ENCODE measurements around the gene ZNF8. TPM values are rescaled to one million over a fixed set of nuclear protein-coding genes. Genes with fewer than 3 reads are reported as not detected.
"Not testable (repeated sequence)": the region's sequence is repeated elsewhere in the genome, so short reads cannot be mapped to it uniquely, and the experiment has no call there.

ZNF8 gene
- polyA plus RNA-seq, 4 donors: 6.1 to 9.9 (median 7.9) TPM

- DNase-seq (ENCODE audit: low read depth in 4 of 4, low spot score in 2 of 4): no peak
Measured at GRCh38 chr19:58294743-58295374, 16.1 kb downstream of the ZNF8 start.

GRCh38 chr19:58296104-58296503 is 17.3 kb downstream of the ZNF8 start:
- DNase-seq (ENCODE audit: low read depth in 4 of 4, low spot score in 2 of 4): no peak

GRCh38 chr19:58300620-58301019 is 21.9 kb downstream of the ZNF8 start:
- DNase-seq (ENCODE audit: low read depth in 4 of 4, low spot score in 2 of 4): no peak

GRCh38 chr19:58304255-58304654 is 25.5 kb downstream of the ZNF8 start:
- no peak for DNase-seq (ENCODE audit: low read depth in 4 of 4, low spot score in 2 of 4)

GRCh38 chr19:58304748-58305064 is 26.0 kb downstream of the ZNF8 start:
- no peak for DNase-seq (ENCODE audit: low read depth in 4 of 4, low spot score in 2 of 4)

- DNase-seq (ENCODE audit: low read depth in 4 of 4, low spot score in 2 of 4): peak in 3 of 4 donors; percentile 84 to 90 (median 89)
Measured at GRCh38 chr19:58305065-58305931, 26.5 kb downstream of the ZNF8 start, which contains the start of gene ERVK3-1. Gene ERVK3-1 (plus strand): TSS chr19:58305377. CDS start chr19:58312169, 6,792 bp downstream.

GRCh38 chr19:58305932-58306323 is 27.2 kb downstream of the ZNF8 start:
- no peak for DNase-seq (ENCODE audit: low read depth in 4 of 4, low spot score in 2 of 4)

GRCh38 chr19:58307736-58308135 is 29.0 kb downstream of the ZNF8 start:
- DNase-seq (ENCODE audit: low read depth in 4 of 4, low spot score in 2 of 4): no peak

- DNase-seq (ENCODE audit: low read depth in 4 of 4, low spot score in 2 of 4): not testable (repeated sequence)
Measured at GRCh38 chr19:58310685-58311084, 31.9 kb downstream of the ZNF8 start.

GRCh38 chr19:58311345-58311865 is 32.6 kb downstream of the ZNF8 start:
- DNase-seq (ENCODE audit: low read depth in 4 of 4, low spot score in 2 of 4): no peak

- DNase-seq (ENCODE audit: low read depth in 4 of 4, low spot score in 2 of 4): no peak
Measured at GRCh38 chr19:58315580-58315979, 36.8 kb downstream of the ZNF8 start.

GRCh38 chr19:58317476-58318072 is 38.8 kb downstream of the ZNF8 start:
- peak in 1 of 4 donors; percentile 33 for DNase-seq (ENCODE audit: low read depth in 4 of 4, low spot score in 2 of 4)

GRCh38 chr19:58318297-58318696 is 39.5 kb downstream of the ZNF8 start:
- no peak for DNase-seq (ENCODE audit: low read depth in 4 of 4, low spot score in 2 of 4)

GRCh38 chr19:58319241-58319640 is 40.5 kb downstream of the ZNF8 start:
- no peak for DNase-seq (ENCODE audit: low read depth in 4 of 4, low spot score in 2 of 4)

GRCh38 chr19:58325311-58326022 is 46.7 kb downstream of the ZNF8 start:
- no peak for DNase-seq (ENCODE audit: low read depth in 4 of 4, low spot score in 2 of 4)

GRCh38 chr19:58326501-58326913 is 47.8 kb downstream of the ZNF8 start:
- DNase-seq (ENCODE audit: low read depth in 4 of 4, low spot score in 2 of 4): no peak

GRCh38 chr19:58326914-58327726 is 48.4 kb downstream of the ZNF8 start, which contains the start of gene ZSCAN22:
Gene ZSCAN22 (plus strand): TSS chr19:58326994. CDS start chr19:58334803, 7,809 bp downstream.
- peak; percentile 88 to 98 (median 93) for DNase-seq (ENCODE audit: low read depth in 4 of 4, low spot score in 2 of 4)

- no peak for DNase-seq (ENCODE audit: low read depth in 4 of 4, low spot score in 2 of 4)
Measured at GRCh38 chr19:58328999-58329398, 50.2 kb downstream of the ZNF8 start.

GRCh38 chr19:58330458-58330857 is 51.7 kb downstream of the ZNF8 start:
- DNase-seq (ENCODE audit: low read depth in 4 of 4, low spot score in 2 of 4): no peak

- no peak for DNase-seq (ENCODE audit: low read depth in 4 of 4, low spot score in 2 of 4)
Measured at GRCh38 chr19:58332697-58333096, 53.9 kb downstream of the ZNF8 start.
